Activated CD8-positive, alpha-beta T cell treated with anti-CD3 and anti-CD28 coated beads for 36 hours (primary cell): Measurements from ENCODE around the gene C1orf232. TPM values are rescaled to one million over a fixed set of nuclear protein-coding genes. Genes with fewer than 3 reads are reported as not detected.

Source experiments
- ATAC-seq: fragments of 200-7000 bp; cut with Tn5 transposase; one replicate; pipeline ENCODE4 v1.10.0; 2021; ENCODE audit warnings: mild to moderate bottlenecking, moderate library complexity
- CTCF ChIA-PET: fragments of 350-600 bp; sonication (Branson Sonifier 250); formaldehyde crosslinking; loops from one replicate; lab custom pipeline; 2021; ENCODE audit warnings: antibody characterized with exemption; lab: Charles Lee
- POLR2A ChIA-PET: fragments of 350-600 bp; sonication (Branson Sonifier 250); formaldehyde crosslinking; loops from one replicate; lab custom pipeline; 2021; ENCODE audit warnings: antibody characterized with exemption; lab: Charles Lee
- DNase-seq: peaks from one replicate; pipeline ENCODE4 v3.0.0-alpha.2; 2020
- H3K27ac Mint-ChIP-seq: one replicate; pipeline ENCODE4 v1.8.0; 2021; ENCODE audit warnings: mild to moderate bottlenecking, mixed read lengths
- H3K27me3 Mint-ChIP-seq: one replicate; pipeline ENCODE4 v1.8.0; 2021; ENCODE audit warnings: mixed read lengths
- H3K36me3 Mint-ChIP-seq: one replicate; pipeline ENCODE4 v1.8.0; 2021; ENCODE audit warnings: low read depth, mixed read lengths
- H3K4me1 Mint-ChIP-seq: one replicate; pipeline ENCODE4 v1.8.0; 2021; ENCODE audit warnings: low read depth, mixed read lengths
- H3K4me3 Mint-ChIP-seq: one replicate; pipeline ENCODE4 v1.8.0; 2021; ENCODE audit warnings: mild to moderate bottlenecking, moderate library complexity, mixed read lengths
- H3K9me3 Mint-ChIP-seq: one replicate; pipeline ENCODE4 v1.8.0; 2021; ENCODE audit warnings: mixed read lengths
- intact Hi-C: fragments of 100-400 bp; cut with micrococcal nuclease; formaldehyde crosslinking; loops from one replicate; pipeline ENCODE4 v1.10.0; 2022
- total RNA-seq, 2 experiments: library from RNA; stranded (reverse); gene quantifications; one replicate each; pipeline ENCODE4 v1.2.3, GENCODE V29; 2021
- TF ChIP-seq, protein P1 (sequence below): fragments of 200-600 bp; IDR thresholded peaks from one replicate; pipeline ENCODE4 v1.8.0; 2022; ENCODE audit warnings: antibody characterized with exemption, mild to moderate bottlenecking

C1orf232 gene
- total RNA-seq, 2 experiments from 2014 or later: not detected

DNA sequence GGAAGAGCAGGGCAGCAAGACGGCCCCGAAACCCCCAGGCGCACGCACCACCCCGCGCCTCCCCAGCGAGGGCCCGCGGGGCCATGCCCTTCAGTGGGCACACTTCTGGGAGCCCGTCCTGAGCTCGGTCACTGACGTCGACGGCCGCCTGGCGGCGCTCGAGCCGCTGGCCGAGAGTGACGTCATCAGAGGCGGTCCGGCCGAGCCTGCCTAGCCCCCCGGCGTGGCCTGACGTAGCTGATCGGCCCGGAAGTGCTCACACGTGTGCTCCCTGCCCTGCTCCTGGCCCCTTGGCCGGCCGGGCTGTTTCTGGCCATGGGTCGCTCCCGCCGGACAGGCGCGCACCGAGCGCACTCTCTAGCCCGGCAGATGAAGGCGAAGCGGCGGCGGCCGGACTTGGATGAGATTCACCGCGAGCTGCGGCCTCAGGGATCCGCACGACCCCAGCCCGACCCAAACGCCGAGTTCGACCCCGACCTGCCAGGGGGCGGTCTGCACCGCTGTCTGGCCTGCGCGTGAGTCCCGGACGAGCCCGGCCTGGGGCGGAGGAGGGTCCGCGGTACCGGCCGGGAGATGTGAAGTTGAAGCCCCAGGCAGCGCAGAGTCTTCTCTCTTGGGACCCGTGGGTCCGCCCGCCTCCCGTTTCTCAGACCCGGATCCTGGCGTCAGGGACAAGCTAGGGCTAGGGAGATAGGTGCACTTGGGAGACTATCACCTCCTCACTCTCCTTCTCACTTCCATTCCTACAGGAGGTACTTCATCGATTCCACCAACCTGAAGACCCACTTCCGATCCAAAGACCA, 1.1 kb upstream of the C1orf232 start, which contains the start of gene ZNF593:
ZNF593 (plus strand) TSS at position 240 of the 803 bp plus-strand sequence; CDS start at position 316, 76 bp downstream.
- TF ChIP-seq, protein P1, sequence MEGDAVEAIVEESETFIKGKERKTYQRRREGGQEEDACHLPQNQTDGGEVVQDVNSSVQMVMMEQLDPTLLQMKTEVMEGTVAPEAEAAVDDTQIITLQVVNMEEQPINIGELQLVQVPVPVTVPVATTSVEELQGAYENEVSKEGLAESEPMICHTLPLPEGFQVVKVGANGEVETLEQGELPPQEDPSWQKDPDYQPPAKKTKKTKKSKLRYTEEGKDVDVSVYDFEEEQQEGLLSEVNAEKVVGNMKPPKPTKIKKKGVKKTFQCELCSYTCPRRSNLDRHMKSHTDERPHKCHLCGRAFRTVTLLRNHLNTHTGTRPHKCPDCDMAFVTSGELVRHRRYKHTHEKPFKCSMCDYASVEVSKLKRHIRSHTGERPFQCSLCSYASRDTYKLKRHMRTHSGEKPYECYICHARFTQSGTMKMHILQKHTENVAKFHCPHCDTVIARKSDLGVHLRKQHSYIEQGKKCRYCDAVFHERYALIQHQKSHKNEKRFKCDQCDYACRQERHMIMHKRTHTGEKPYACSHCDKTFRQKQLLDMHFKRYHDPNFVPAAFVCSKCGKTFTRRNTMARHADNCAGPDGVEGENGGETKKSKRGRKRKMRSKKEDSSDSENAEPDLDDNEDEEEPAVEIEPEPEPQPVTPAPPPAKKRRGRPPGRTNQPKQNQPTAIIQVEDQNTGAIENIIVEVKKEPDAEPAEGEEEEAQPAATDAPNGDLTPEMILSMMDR: peak; percentile 84
- peak; percentile 97 for ATAC-seq
- peaks cover 11% of the 10 kb centered on the region for H3K4me1 Mint-ChIP-seq
- peak within 1 kb of the TSS; percentile 91 for H3K4me3 Mint-ChIP-seq
- CTCF ChIA-PET: interaction anchor here (0.6 to 6.2 kb wide), 54 partner anchors 9 to 1057 kb away, joined by 3 to 77 read pairs (median 4); partner anchors contain the start of genes CATSPER4, CEP85, CRYBG2 and DHDDS
- DNase-seq: peak; percentile 92
- H3K36me3 Mint-ChIP-seq: peaks cover 10% of the 10 kb centered on the region
- POLR2A ChIA-PET: interaction anchor here (0.8 to 1.3 kb wide), 5 partner anchors 12 to 356 kb away, joined by 3 to 4 read pairs (median 3); partner anchors contain the start of gene FAM110D
- intact Hi-C loops: no loop called here
- peaks cover under 1% of the 10 kb centered on the region for H3K27me3 Mint-ChIP-seq
- peak within 1 kb of the TSS; percentile 90 for H3K27ac Mint-ChIP-seq
- no peaks in the 10 kb centered on the region for H3K9me3 Mint-ChIP-seq

DNA sequence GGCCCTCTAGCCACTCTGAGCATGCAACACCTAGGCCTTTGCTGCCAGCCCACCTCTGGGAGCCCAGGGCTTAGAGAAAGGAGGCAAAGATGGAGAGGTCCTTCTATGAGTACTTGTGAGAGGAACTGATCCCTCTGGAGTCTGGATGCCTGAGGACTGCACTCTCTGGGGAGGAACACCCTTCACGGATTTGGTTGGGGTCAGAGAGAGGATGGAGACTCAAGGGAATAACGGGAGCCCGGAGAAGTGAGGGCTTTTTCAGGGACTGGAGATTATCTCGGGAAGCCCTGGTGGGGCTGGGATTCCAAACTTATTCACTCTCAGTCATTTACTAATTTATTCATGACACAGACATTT, 413 bp upstream of the C1orf232 start:
- H3K4me1 Mint-ChIP-seq: peaks cover 14% of the 10 kb centered on the region
- ChIA-PET POLR2A (interaction anchor here (1.3 kb wide), 2 partner anchors 11 to 331 kb away, joined by 4 read pairs; partner anchors contain the start of gene FAM110D), CTCF (interaction anchor here (0.6 to 6.2 kb wide), 41 partner anchors 10 to 1058 kb away, joined by 3 to 77 read pairs (median 5); partner anchors contain the start of genes CATSPER4, CEP85, CRYBG2 and PAFAH2)
- no peaks in the 10 kb centered on the region for H3K9me3 Mint-ChIP-seq
- H3K36me3 Mint-ChIP-seq: peaks cover 10% of the 10 kb centered on the region
- TF ChIP-seq, protein P1: no peak
- peak overlapping the region; percentile 16 for H3K27ac Mint-ChIP-seq
- no peak for ATAC-seq
- intact Hi-C loops: no loop called here
- DNase-seq: no peak
- H3K27me3 Mint-ChIP-seq: peaks cover 1% of the 10 kb centered on the region
- H3K4me3 Mint-ChIP-seq: peak overlapping the region; percentile 91

DNA sequence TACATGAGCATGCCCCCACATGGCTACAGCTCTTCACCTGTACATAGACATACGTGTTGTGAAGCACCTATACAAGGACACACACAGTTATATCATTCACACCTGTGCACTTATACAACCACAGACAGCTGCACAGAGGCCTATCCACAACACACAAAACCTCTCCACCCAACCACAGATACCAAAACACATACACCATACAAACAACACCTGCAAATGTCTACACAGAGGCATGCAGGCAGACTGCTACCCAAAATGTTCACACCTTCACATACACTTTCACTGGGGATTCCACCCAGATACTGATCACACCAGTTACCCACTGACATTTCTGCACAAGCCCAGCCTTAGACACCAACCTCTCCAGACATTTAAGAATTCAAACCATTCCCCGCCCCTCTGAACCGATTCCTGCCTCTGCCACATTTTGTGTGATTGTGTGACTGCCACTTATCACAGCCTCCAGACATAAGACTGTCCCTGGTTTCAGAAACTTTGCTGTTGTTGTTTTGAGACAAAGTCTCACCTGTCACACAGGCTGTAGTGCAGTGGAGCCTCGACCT, 2.0 kb downstream of the C1orf232 start:
- Mint-ChIP-seq H3K36me3 (peaks cover 9% of the 10 kb centered on the region), H3K9me3 (no peaks in the 10 kb centered on the region), H3K27me3 (peaks cover 13% of the 10 kb centered on the region), H3K4me3 (no peak overlapping the region), H3K4me1 (peaks cover 18% of the 10 kb centered on the region), H3K27ac (no peak overlapping the region)
- POLR2A ChIA-PET: no interaction called here
- intact Hi-C loops: no loop called here
- ATAC-seq (no peak), DNase-seq (no peak)
- TF ChIP-seq, protein P1: no peak
- CTCF ChIA-PET: interaction anchor here (1.2 to 1.5 kb wide), 2 partner anchors 22 to 67 kb away, joined by 4 to 6 read pairs; partner anchors contain the start of gene CEP85

DNA sequence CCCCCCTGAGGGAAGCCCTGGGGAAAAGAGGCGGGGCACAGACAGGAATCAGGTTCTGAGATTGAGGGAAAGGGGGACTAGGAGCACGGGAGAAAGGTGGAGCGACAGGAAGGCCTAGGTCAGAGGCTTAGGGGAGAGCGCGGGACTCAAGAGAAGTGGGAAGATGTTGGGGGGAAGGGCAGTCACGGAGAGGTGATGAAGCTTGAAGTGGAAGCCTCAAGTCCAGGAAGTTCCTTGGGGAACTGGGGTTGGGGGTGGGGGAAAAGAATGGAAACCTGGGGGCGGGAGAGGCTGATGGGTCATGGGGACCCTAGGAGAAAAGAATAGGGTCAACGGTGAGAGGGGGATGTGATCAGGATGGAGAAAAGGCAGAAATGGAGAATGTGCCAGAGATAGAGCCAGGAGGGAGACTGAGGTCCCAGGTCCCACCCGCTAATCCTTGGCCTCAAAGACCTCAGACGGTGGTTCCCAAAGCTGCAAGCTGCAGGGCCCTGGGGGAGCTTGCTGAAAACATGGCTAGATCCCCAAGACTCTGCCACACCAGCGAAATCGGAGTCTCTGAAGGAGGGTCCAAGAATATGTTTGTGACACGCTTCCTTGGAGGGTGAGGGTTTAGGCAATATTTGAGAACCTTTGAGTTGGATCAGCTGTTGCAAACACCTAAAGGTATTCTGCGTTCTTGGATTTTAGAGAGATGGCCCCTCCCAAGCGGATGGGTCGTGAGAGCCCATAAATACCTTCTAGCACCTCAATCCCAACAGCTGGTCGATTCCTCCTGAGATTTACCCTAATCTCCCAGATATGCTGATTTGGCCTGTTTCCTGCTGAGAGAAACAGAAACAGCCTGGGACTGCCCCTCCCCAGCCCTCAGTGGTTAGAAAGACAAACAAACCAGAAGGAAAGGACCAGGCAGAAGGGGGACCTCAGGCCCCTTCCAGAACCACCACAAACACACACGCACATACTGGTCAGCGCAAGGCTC, 3.6 kb downstream of the C1orf232 start:
- intact Hi-C loops: loop anchor here (5.0 kb wide), 1 partner anchor 67 kb away; the partner anchor contains the start of gene CEP85
- ChIA-PET CTCF (interaction anchor here (0.7 to 1.6 kb wide), 7 partner anchors 20 to 194 kb away, joined by 3 to 7 read pairs (median 4); partner anchors contain the start of gene CEP85), POLR2A (interaction anchor here (0.6 to 1.3 kb wide), 3 partner anchors 8 to 311 kb away, joined by 3 read pairs; no protein-coding TSS in a partner anchor)
- no peak for ATAC-seq
- Mint-ChIP-seq H3K27me3 (peaks cover 16% of the 10 kb centered on the region), H3K36me3 (peaks cover under 1% of the 10 kb centered on the region), H3K4me3 (peak overlapping the region; percentile 4), H3K9me3 (no peaks in the 10 kb centered on the region), H3K4me1 (peaks cover 7% of the 10 kb centered on the region), H3K27ac (no peak overlapping the region)
- TF ChIP-seq, protein P1: no peak
- DNase-seq: no peak
